Brain microvascular endothelial cell (primary cell): Measurements from ENCODE around the gene TBCB.

Source experiments
- DNase-seq: peaks from one replicate; pipeline ENCODE4 v3.0.0-alpha.2; 2020
- H3K27ac ChIP-seq: fragments of 250-450 bp; sonication (Bioruptor Pico); 2 replicates; pipeline ENCODE4 v1.5.1; 2020; ENCODE audit warnings: mild to moderate bottlenecking, moderate library complexity
- H3K27me3 ChIP-seq: fragments of 250-450 bp; sonication (Bioruptor Pico); replicated peaks from 2 replicates; pipeline ENCODE4 v1.5.1; 2020; ENCODE audit warnings: mild to moderate bottlenecking
- H3K36me3 ChIP-seq: fragments of 250-450 bp; sonication (Bioruptor Pico); replicated peaks from 2 replicates; pipeline ENCODE4 v1.5.1; 2020; ENCODE audit warnings: mild to moderate bottlenecking
- H3K4me3 ChIP-seq: 2 replicates; pipeline ENCODE4 v1.5.1; 2011; ENCODE audit warnings: low read depth, mild to moderate bottlenecking, control low read depth, low read length, moderate library complexity
- CTCF ChIP-seq: IDR thresholded peaks from 2 replicates; pipeline ENCODE4 v1.5.1; 2011; ENCODE audit warnings: low read depth, mild to moderate bottlenecking, moderate library complexity, low read length, control low read depth, inconsistent platforms; ENCODE audit errors: missing control alignments
- in situ Hi-C: cut with HindIII; loops from 2 replicates; pipeline ENCODE4 v1.10.0; 2017; ENCODE audit warnings: low sequenced_read_pairs, low pct_ligation_motif_present

The TBCB gene

GRCh38 chr19:36089847-36090246, 25.4 kb upstream of the TBCB start:
- Histone ChIP-seq H3K36me3 (no peaks in the 10 kb centered on the region), H3K27ac (no peak overlapping the region), H3K27me3 (no peaks in the 10 kb centered on the region), H3K4me3 (no peak overlapping the region)
- in situ Hi-C loops: no loop called here
- DNase-seq: no peak
- no peak for TF ChIP-seq CTCF

- no peak for DNase-seq
- no peaks in the 10 kb centered on the region for H3K27me3 ChIP-seq
- no peak for TF ChIP-seq CTCF
- in situ Hi-C loops: no loop called here
- no peak overlapping the region for H3K4me3 ChIP-seq
- no peaks in the 10 kb centered on the region for H3K36me3 ChIP-seq
- no peak overlapping the region for H3K27ac ChIP-seq
These were observed 24.2 kb upstream of the TBCB start for GRCh38 chr19:36090910-36091695.

GRCh38 chr19:36092566-36092965, 22.7 kb upstream of the TBCB start:
- Histone ChIP-seq H3K36me3 (no peaks in the 10 kb centered on the region), H3K27ac (no peak overlapping the region), H3K4me3 (no peak overlapping the region), H3K27me3 (no peaks in the 10 kb centered on the region)
- in situ Hi-C loops: no loop called here
- DNase-seq: no peak
- no peak for TF ChIP-seq CTCF

- in situ Hi-C loops: no loop called here
- TF ChIP-seq CTCF: no peak
- H3K27me3 ChIP-seq: no peaks in the 10 kb centered on the region
- H3K27ac ChIP-seq: no peak overlapping the region
- no peak for DNase-seq
- H3K36me3 ChIP-seq: no peaks in the 10 kb centered on the region
- H3K4me3 ChIP-seq: no peak overlapping the region
These were observed 22.1 kb upstream of the TBCB start for GRCh38 chr19:36093146-36093662.

GRCh38 chr19:36093687-36094086, 21.6 kb upstream of the TBCB start:
- in situ Hi-C loops: no loop called here
- Histone ChIP-seq H3K27ac (no peak overlapping the region), H3K36me3 (no peaks in the 10 kb centered on the region), H3K4me3 (no peak overlapping the region), H3K27me3 (no peaks in the 10 kb centered on the region)
- no peak for TF ChIP-seq CTCF
- no peak for DNase-seq

- H3K27me3 ChIP-seq: no peaks in the 10 kb centered on the region
- H3K27ac ChIP-seq: no peak overlapping the region
- no peaks in the 10 kb centered on the region for H3K36me3 ChIP-seq
- in situ Hi-C loops: no loop called here
- no peak for TF ChIP-seq CTCF
- H3K4me3 ChIP-seq: no peak overlapping the region
- DNase-seq: no peak
These were observed 18.2 kb upstream of the TBCB start for GRCh38 chr19:36097036-36097435.
